ENCODE measurements around the gene SLC7A1. TPM values are rescaled to one million over a fixed set of nuclear protein-coding genes. Genes with fewer than 3 reads are reported as not detected.

Gene SLC7A1
- total and polyA plus RNA-seq, 2 of the 4 experiments (the other 2 are of a cell fraction): 9.7 to 22.3 TPM

DNA sequence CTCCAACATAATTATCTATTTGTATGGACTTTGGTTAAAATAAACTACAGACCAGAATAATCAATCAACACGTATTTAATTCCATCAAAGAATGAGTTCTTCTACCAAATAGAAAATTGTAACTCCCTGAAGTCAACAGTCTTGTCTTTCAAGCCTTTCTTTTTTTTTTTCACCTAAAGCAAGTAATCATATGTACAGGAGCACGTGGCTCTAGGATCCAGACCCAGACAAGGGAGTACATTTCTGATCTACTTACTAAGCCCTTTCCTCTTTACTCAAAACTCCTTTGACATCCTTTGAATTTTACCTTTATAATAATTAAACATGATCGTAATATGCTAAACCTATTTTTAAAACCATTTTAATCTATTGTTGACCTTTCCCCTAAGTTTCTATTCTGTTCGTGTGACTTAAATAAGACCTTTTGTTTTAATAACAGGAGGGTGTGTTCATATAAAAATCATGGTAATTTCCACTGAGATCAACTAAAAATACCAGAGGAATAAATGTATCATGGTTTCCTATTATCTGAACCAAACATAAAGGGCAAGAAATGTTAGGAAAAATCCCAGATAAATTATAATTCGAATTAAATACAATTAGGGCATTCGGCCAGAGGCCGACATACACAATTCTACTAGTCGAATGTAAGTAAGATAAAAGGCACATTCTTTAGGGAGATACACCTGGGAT, 1.7 kb downstream of the SLC7A1 start:
- Histone ChIP-seq H3K14ac (replicated peaks; ENCODE audit: low read depth, low read length) (no peak overlapping the region), H3K9ac (ENCODE audit: low read depth, low read length) (no peak overlapping the region), H3K23ac (ENCODE audit: low read depth, low read length) (no peak overlapping the region), H2BK5ac (ENCODE audit: low read depth, low read length, poor library complexity, severe bottlenecking) (peak overlapping the region; percentile 37), H3K79me1 (ENCODE audit: low read depth in 1 of 2, low read length in 2 of 2) (peaks cover 11 to 56% of the 10 kb centered on the region in 2 experiments), H3K4me3 (ENCODE audit: insufficient read depth, low read depth, low read length) (peak overlapping the region; percentile 85; the same call in 1 of the 2 replicates), H3K9me3 (ENCODE audit: control insufficient read depth, insufficient read depth, low read length) (no peaks in the 10 kb centered on the region), H3K4me1 (ENCODE audit: control insufficient read depth, insufficient read depth, low read length) (peaks cover 24% of the 10 kb centered on the region), H3K9me1 (ENCODE audit: insufficient read depth, low read length) (peaks cover 32% of the 10 kb centered on the region), H4K8ac (ENCODE audit: low read depth in 2 of 2, low read length in 2 of 2) (no peak overlapping the region; a peak in 1 of 4 replicates), H3K4me2 (ENCODE audit: low read depth, low read length) (peak overlapping the region; percentile 84; the same call in 1 of the 2 replicates), H3K56ac (ENCODE audit: extremely low read depth, insufficient read depth, low read length) (no peak overlapping the region), H4K5ac (ENCODE audit: low read depth, low read length) (no peak overlapping the region), H3K27me3 (ENCODE audit: control insufficient read depth, insufficient read depth, low read length) (no peaks in the 10 kb centered on the region), H2BK120ac (ENCODE audit: low read depth, low read length) (no peak overlapping the region), H3K4ac (ENCODE audit: low read depth, low read length) (no peak overlapping the region), H2AK9ac (replicated peaks; ENCODE audit: low read depth, low read length, poor library complexity) (no peak overlapping the region), H2BK20ac (ENCODE audit: low read depth, low read length) (no peak overlapping the region), H2AFZ (replicated peaks; ENCODE audit: low read length, poor library complexity) (no peak overlapping the region), H4K91ac (ENCODE audit: insufficient read depth, low read depth, low read length) (no peak overlapping the region), H2BK15ac (ENCODE audit: low read depth, low read length) (no peak overlapping the region), H4K20me1 (ENCODE audit: insufficient read depth, low read length) (peaks cover 52% of the 10 kb centered on the region), H2AK5ac (ENCODE audit: low read depth, low read length) (no peak overlapping the region), H3K27ac (ENCODE audit: insufficient read depth, low read length) (no peak overlapping the region), H3K36me3 (ENCODE audit: control insufficient read depth, insufficient read depth, low read length) (no peaks in the 10 kb centered on the region), H3K18ac (ENCODE audit: low read depth, low read length) (no peak overlapping the region)
- BruUV-seq (replicated peaks): no TSS peak
- dilution Hi-C loops (cut with HindIII; ENCODE audit: low sequenced_read_pairs, unreplicated experiment) (no loop called here), in situ Hi-C loops (cut with MboI; ENCODE audit: low sequenced_read_pairs) (no loop called here), intact Hi-C loops (cut with micrococcal nuclease) (loop anchor here (2.0 to 5.0 kb wide), 2 partner anchors 71 to 519 kb away; no protein-coding TSS in a partner anchor)
- CTCF ChIA-PET: no interaction called here
- POLR2A ChIA-PET (ENCODE audit: unreplicated experiment): no interaction called here
- TF ChIP-seq, protein P1, sequence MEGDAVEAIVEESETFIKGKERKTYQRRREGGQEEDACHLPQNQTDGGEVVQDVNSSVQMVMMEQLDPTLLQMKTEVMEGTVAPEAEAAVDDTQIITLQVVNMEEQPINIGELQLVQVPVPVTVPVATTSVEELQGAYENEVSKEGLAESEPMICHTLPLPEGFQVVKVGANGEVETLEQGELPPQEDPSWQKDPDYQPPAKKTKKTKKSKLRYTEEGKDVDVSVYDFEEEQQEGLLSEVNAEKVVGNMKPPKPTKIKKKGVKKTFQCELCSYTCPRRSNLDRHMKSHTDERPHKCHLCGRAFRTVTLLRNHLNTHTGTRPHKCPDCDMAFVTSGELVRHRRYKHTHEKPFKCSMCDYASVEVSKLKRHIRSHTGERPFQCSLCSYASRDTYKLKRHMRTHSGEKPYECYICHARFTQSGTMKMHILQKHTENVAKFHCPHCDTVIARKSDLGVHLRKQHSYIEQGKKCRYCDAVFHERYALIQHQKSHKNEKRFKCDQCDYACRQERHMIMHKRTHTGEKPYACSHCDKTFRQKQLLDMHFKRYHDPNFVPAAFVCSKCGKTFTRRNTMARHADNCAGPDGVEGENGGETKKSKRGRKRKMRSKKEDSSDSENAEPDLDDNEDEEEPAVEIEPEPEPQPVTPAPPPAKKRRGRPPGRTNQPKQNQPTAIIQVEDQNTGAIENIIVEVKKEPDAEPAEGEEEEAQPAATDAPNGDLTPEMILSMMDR (conservative IDR thresholded peaks at IDR 0.05; ENCODE audit: low read depth, low read length): no peak
- TF ChIP-seq, protein P2, sequence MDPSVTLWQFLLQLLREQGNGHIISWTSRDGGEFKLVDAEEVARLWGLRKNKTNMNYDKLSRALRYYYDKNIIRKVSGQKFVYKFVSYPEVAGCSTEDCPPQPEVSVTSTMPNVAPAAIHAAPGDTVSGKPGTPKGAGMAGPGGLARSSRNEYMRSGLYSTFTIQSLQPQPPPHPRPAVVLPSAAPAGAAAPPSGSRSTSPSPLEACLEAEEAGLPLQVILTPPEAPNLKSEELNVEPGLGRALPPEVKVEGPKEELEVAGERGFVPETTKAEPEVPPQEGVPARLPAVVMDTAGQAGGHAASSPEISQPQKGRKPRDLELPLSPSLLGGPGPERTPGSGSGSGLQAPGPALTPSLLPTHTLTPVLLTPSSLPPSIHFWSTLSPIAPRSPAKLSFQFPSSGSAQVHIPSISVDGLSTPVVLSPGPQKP (IDR thresholded peaks at IDR 0.05; ENCODE audit: borderline replicate concordance, low read depth, low read length): no peak
- TF ChIP-seq MAFK (IDR thresholded peaks at IDR 0.05; ENCODE audit: low read depth, low read length) (no peak), NFE2L2 (IDR thresholded peaks at IDR 0.05; ENCODE audit: low read depth, low read length) (no peak), MAZ (IDR thresholded peaks at IDR 0.05; ENCODE audit: borderline replicate concordance, low read depth, low read length) (no peak), SMC3 (IDR thresholded peaks at IDR 0.05; ENCODE audit: low read depth, low read length) (no peak), RCOR1 (IDR thresholded peaks at IDR 0.05; ENCODE audit: insufficient replicate concordance, low read length) (no peak), RFX5 (IDR thresholded peaks at IDR 0.05; ENCODE audit: low read depth, low read length) (no peak), MXI1 (IDR thresholded peaks at IDR 0.05; ENCODE audit: borderline replicate concordance, low read depth, low read length) (no peak), RAD21 (IDR thresholded peaks at IDR 0.05; ENCODE audit: low read length) (no peak), FOS (IDR thresholded peaks at IDR 0.05; ENCODE audit: low read depth, low read length) (no peak), CHD1 (IDR thresholded peaks at IDR 0.05; ENCODE audit: low read depth, low read length) (no peak), BHLHE40 (IDR thresholded peaks at IDR 0.05; ENCODE audit: low read depth, low read length) (no peak)
- TF ChIP-seq, protein P3, sequence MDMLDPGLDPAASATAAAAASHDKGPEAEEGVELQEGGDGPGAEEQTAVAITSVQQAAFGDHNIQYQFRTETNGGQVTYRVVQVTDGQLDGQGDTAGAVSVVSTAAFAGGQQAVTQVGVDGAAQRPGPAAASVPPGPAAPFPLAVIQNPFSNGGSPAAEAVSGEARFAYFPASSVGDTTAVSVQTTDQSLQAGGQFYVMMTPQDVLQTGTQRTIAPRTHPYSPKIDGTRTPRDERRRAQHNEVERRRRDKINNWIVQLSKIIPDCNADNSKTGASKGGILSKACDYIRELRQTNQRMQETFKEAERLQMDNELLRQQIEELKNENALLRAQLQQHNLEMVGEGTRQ (IDR thresholded peaks at IDR 0.05; ENCODE audit: low read depth, low read length): no peak
- ATAC-seq (ENCODE audit: low read depth): no peak
- no CpG with 5 or more reads among the region's 8 CpGs for WGBS, 2 experiments (ENCODE audit: extremely low coverage in 2 of 2, insufficient read length in 1 of 2)
- DNase-seq: no peak
